ENCODE results near the gene KNDC1.
"Not testable (repeated sequence)": the region's sequence is repeated elsewhere in the genome, so short reads cannot be mapped to it uniquely, and the experiment has no call there.

KNDC1 gene

DNA sequence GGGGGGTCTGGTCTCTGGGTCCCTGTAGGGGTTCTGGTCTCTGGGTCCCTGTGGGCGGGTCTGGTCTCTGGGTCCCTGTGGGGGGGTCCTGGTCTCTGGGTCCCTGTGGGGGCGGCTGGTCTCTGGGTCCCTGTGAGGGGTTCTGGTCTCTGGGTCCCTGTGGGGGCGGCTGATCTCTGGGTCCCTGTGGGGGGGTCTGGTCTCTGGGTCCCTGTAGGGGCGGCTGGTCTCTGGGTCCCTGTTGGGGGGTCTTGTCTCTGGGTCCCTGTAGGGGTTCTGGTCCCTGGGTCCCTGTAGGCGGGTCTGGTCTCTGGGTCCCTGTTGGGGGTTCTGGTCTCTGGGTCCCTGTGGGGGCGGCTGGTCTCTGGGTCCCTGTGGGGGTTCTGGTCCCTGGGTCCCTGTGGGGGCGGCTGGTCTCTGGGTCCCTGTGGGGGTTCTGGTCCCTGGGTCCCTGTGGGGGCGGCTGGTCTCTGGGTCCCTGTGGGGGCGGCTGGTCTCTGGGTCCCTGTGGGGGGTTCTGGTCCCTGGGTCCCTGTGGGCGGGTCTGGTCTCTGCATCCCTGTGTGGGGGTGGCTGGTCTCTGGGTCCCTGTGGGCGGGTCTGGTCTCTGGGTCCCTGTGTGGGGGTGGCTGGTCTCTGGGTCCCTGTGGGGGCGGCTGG, 22.4 kb upstream of the KNDC1 start:
- peak in 2 of 10 donors; percentile 43 to 50 for DNase-seq
- intact Hi-C loops (cut with DNase I), result not testable (repeated sequence)

- DNase-seq, result peak in 5 of 10 donors; percentile 4 to 88 (median 64)
- intact Hi-C loops (cut with DNase I), result no loop called here
Measured at GRCh38 chr10:133139551-133140065, 20.4 kb upstream of the KNDC1 start.

DNA sequence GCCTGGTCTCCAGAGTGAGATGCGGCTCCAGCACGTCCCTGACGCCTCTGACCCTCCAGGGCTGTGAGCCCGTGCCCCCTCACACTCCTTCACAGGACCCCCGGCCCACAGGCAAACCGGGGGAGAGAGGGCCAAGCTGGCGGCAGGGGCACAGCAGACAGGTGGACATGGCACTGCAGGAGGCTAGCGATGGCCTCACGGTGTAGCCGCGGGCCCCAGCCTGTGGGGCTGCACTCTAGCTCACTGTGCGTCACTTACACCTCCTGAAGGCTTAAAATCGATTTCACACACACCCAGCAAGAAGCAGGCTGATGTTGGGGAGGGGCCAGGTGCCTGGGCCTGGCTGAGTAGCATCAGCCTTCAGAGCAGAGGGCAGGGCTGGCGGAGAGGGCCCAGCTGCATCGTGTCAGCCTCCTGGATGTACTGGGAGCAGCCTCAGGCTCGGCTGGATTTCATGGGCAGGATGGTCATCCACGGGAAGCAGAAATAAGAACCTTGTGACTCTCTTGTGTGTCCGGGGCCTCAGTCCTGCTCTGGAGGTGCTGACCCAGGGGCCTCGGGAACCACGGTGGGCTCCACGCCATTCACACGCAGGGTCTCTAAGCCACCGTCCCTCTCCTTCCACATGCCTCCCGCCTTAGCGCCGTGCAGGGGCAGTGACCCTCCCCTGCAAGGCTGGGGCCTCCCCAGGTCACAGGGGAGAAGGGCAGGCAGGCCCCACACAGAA, 19.4 kb upstream of the KNDC1 start:
- peak in 2 of 10 donors; percentile 67 to 75 for DNase-seq
- intact Hi-C loops (cut with DNase I), result no loop called here

- DNase-seq, result peak in 3 of 10 donors; percentile 19 to 77 (median 59)
- intact Hi-C loops (cut with DNase I), result no loop called here
Measured at GRCh38 chr10:133141144-133141957, 18.7 kb upstream of the KNDC1 start.

GRCh38 chr10:133141958-133142340, 18.1 kb upstream of the KNDC1 start:
- intact Hi-C loops (cut with DNase I), result no loop called here
- DNase-seq, result peak in 5 of 10 donors; percentile 7 to 79 (median 61)

DNA sequence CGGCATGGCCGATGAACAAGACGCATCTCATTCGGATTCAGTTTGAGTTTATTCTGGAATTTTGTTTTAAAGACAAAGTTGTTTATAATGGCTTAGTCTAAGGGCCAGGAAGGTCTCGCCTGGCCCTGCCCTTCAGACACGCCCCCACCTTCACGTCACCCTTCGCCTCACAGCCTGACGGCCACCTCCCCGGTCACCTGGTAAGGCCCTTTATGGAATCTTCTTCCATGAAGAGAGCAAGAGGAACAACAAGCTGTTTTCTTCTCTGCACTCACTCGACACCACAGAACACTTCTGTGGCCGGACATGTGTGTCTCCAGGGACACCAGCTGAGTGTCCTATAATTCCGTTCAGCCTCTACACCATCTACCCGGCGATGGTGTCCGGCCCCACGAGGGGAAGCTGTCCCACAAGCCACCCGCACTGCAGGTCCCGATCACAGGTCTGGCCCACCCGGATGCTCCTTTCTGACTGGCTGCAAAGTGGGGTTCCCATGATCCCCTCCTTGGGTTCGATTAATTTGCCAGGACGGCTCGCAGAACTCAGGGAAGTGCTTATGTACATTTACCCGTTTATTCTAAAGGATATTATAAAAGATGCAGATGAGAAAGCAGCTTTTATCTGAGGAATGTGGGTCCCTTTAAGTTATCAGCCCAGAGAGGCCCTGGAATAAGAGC, 17.4 kb upstream of the KNDC1 start:
- intact Hi-C loops (cut with DNase I), result no loop called here
- DNase-seq, result peak in 4 of 10 donors; percentile 12 to 76 (median 57)

DNA sequence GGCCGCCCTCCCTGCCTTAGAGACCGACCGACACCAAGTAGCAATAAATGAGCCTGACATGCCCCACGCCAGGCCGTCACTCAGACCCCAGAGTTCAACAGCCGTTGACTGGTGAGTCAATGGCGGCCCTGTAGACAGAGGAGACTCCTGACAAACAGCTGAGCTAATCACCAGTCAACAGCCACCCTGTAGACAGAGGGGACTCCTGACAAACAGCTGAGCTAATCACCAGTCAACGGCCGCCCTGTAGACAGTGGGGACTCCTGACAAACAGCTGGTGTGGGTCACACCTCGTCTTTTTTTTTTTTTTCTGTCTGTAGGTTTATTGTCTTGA, 16.9 kb upstream of the KNDC1 start:
- intact Hi-C loops (cut with DNase I), result no loop called here
- peak in 2 of 10 donors; percentile 17 to 47 for DNase-seq

DNA sequence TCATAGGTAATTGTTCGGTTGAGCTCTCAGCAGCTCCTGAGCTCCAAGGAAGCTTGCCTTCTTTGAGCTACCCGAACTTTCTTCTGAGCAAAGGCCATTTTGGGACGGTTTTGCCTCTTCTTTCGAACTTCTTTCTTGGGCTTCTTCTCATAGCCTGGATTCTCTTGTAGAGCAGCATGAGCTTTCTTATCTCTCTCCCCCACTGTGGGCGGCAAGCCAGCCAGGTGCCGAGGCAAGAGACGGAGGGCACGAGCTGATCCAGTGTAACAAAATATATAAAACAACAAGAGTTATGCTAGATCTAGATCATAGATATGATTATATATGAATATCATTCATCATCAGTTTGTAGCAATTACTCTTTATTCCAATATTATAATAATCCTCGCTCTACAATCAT, 16.5 kb upstream of the KNDC1 start:
- DNase-seq, result peak in 3 of 10 donors; percentile 18 to 60 (median 35)
- intact Hi-C loops (cut with DNase I), result no loop called here

- peak in 1 of 10 donors; percentile 36 for DNase-seq
- intact Hi-C loops (cut with DNase I), result no loop called here
Measured at GRCh38 chr10:133144771-133145170, 15.2 kb upstream of the KNDC1 start.

GRCh38 chr10:133150226-133150625, 9.8 kb upstream of the KNDC1 start:
- intact Hi-C loops (cut with DNase I), result no loop called here
- no peak for DNase-seq

GRCh38 chr10:133150656-133151055, 9.4 kb upstream of the KNDC1 start:
- peak in 1 of 10 donors; percentile 43 for DNase-seq
- intact Hi-C loops (cut with DNase I), result no loop called here

DNA sequence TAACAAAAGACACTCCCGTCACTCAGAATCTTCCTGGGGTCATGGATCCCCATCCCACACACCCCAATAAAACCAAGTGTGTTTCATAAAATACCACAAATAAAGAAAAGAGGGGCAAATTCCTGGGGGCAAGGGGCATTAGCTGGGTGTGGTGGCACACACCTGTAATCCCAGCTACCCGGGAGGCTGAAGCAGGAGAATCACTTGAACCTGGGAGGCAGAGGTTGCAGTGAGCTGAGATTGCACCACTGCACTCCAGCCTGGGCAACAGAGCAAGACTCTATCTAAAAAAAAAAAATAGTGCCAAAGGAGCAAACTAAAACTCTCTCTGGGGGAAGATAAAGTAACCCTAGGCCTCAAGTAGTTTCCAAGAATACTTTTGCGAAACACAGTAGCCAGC, 8.9 kb upstream of the KNDC1 start:
- intact Hi-C loops (cut with DNase I); DNase-seq: not testable (repeated sequence)

DNA sequence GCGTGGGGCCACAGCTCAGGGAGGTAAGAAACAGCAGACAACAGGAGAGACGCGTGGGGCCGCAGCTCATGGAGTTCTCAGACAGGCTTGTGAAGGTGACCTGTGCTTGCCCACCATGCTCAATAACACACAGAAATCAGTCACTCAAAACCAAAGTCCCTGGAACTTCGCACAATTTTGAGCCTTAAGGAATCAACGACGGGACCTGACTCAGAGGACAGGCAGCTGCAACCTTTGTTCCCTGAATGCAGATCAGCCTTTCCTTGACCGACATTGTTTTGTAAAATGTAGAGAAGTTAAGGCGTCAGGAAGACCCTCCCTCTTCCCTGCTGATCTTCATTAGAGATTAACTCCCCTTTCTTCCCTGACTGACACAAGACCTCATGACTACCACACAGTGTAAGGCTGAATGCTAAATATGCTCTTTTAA, 8.5 kb upstream of the KNDC1 start:
- DNase-seq, result peak in 1 of 10 donors; percentile 19
- intact Hi-C loops (cut with DNase I), result no loop called here

- peak in 1 of 10 donors; percentile 61 for DNase-seq
- intact Hi-C loops (cut with DNase I), result no loop called here
Measured at GRCh38 chr10:133154411-133154810, 5.6 kb upstream of the KNDC1 start.

DNA sequence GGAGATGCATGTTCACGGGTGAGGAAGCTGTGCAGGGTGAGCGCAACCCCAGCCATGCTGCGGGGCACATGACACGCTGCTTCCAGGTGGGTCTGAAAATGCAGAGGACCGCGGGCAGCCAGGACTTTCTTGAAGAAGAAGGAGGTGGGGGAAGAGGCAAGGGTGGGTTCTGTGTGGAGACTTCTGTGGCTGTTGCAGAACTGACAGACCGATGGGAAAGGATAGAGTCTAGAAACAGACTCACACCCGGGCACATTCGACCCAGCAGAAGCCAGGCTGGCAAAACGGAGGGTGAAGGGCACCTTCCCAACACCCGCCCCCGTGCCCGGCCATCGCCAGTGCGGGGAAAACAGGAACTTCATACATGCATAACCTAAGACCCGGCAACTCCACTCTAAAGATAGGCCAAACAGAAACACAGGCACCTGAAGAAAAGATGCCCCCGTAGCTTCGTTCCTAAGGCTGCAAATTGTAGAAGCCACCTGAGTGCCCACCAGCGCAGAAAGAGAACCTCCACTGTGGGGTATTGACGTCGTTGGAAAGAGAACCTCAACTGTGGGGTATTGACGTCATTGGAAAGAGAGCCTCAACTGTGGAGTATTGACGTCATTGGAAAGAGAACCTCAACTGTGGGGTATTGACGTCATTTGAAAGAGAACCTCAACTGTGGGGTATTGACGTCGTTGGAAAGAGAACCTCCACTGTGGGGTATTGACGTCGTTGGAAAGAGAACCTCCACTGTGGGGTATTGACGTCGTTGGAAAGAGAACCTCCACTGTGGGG, 4.8 kb upstream of the KNDC1 start:
- peak in 1 of 10 donors; percentile 67 for DNase-seq
- intact Hi-C loops (cut with DNase I), result no loop called here

DNA sequence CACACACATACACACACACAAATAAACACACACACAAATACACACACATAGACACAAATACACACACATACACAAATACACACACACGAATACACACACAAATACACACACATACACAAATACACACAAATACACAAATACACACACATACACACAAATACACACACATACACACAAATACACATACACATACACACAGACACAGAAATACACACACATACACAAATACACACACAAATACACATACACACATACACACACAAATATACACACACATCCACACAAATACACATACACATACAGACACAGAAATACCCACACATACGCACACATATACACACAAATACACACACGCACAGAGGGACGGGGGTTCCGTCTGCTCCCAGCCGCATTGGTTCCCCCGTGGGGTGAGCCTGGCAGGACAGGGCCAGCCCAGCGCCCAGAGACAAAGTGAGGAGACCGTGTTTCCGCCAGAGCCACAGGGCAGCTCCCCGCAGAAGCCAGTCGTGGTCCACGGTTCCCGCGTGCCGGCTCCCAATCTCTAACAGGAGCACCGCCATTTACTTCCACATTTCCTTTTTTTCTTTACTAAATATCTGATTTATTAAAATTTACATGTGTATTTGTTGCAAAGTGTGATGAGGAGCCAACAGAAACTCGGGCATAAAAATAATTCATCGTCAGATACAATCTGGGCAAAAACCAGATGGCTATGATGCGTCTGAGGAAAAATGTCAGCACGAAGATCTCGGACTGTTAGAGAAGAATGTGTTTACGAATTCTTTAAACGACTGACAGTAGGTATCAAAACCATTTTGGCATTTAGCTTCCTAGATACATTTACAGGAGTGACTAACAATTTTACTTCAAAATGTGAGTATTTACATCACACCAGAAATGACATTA, 3.1 kb upstream of the KNDC1 start:
- intact Hi-C loops (cut with DNase I), result no loop called here
- DNase-seq, result peak in 2 of 10 donors; percentile 66 to 78

DNA sequence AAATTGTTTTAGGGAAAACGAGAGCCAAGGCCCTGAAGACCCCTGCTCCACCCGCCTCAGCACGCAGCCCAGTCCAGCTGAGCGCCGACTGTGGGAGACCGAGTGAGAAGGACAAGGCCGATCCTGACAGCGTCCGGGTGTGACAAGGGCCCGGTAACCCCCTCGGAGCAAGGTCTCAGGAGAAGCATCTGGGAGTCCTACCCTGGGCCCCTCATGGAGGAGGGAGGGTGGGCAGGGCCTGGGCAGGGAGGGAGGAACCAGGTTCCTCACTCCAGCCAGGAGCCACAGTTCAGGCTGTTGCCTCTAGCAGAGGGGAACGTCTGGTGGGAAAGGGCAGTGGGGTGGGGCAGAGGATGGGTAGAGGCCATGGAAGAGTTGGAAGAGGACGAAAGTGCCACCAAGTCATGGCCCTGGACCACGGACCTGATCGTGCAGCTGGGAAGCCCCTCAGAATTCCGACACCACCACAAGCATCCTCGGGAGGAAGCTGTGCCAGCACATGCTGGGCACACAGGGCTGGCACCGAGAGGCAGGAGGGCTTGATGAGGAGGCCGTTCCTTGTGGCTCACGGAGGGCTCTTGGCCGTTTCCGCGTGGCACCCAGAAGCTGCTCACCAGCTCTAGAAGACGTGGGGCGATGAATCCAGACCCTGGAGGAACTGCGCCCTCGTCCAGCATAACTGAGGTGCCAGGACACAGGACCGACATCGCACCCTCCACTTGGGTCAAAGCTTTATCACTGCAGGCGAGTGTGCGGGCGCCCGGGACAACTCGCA, 2.2 kb upstream of the KNDC1 start:
- intact Hi-C loops (cut with DNase I), result no loop called here
- DNase-seq, result peak in 1 of 10 donors; percentile 65

GRCh38 chr10:133158437-133158755, 1.6 kb upstream of the KNDC1 start:
- intact Hi-C loops (cut with DNase I), result no loop called here
- no peak for DNase-seq
